K562 (cell line): ENCODE results near the gene GABRR2. TPM values are rescaled to one million over a fixed set of nuclear protein-coding genes. Genes with fewer than 3 reads are reported as not detected.
A peak's percentile ranks its signal among the peaks of the same experiment; 100 is the strongest.

Experiments used
- ATAC-seq: fragments of 200-7000 bp; cut with Tn5 transposase; 3 replicates; pipeline ENCODE4 v1.9.1; 2020; ENCODE audit warnings: moderate library complexity
- BruUV-seq: library from RNA; stranded (reverse); fragments of 400-500 nt; replicated peaks from 2 replicates; lab custom pipeline; 2021; lab: Mats Ljungman, UMichigan
- CTCF ChIA-PET: fragments of 300-600 bp; formaldehyde crosslinking; extraction: SDS; loops from one replicate; lab custom pipeline; 2021; ENCODE audit warnings: low intra/inter-chr PET ratio; lab: Yijun Ruan, JAX
- POLR2A ChIA-PET: fragments of 300-600, 350-650 bp; sonication (Branson Sonifier 250); formaldehyde crosslinking; extraction: SDS; loops from one replicate; lab custom pipeline; 2021; ENCODE audit warnings: antibody characterized with exemption, inconsistent platforms; lab: Yijun Ruan, JAX
- DNase-seq, 4 experiments: peaks; one replicate each; pipeline versions ENCODE4 v3.0.0 to v3.0.0-alpha.2; 2011 to 2018; ENCODE audit warnings: low spot score in 3 of 4, mixed read lengths in 3 of 4; ENCODE audit errors: extremely low read depth in 1 of 4
- FAIRE-seq: peaks from 2 replicates; lab custom pipeline; 2011; peaks lifted over from hg19 to GRCh38; lab: Jason Lieb, UNC
- H2AFZ ChIP-seq: 2 replicates; pipeline ENCODE4 v1.6.0; 2011; ENCODE audit warnings: low read depth, low read length, control low read depth, inconsistent platforms
- H3K27ac ChIP-seq: fragments of 200-600 bp; 3 replicates; pipeline ENCODE4 v1.8.0; 2011; ENCODE audit warnings: low read depth, mild to moderate bottlenecking, control low read depth, inconsistent platforms, low read length, moderate library complexity, mixed read lengths; ENCODE audit errors: extremely low read depth
- H3K27me3 ChIP-seq, 2 experiments: fragments of 300-600 bp in 1 of 2; 2 replicates in 1 of 2; 3 replicates in 1 of 2; pipeline versions ENCODE4 v1.6.0 to v1.8.0; 2011; ENCODE audit warnings: inconsistent platforms in 2 of 2, low read length in 2 of 2, mild to moderate bottlenecking in 1 of 2, mixed read lengths in 1 of 2, moderate library complexity in 1 of 2; ENCODE audit not compliant: control insufficient read depth in 2 of 2, insufficient read depth in 2 of 2
- H3K36me3 ChIP-seq: fragments of 300-600 bp; 3 replicates; pipeline ENCODE4 v1.8.0; 2011; ENCODE audit warnings: mild to moderate bottlenecking, low read length, inconsistent platforms; ENCODE audit not compliant: control insufficient read depth, insufficient read depth
- H3K4me1 ChIP-seq, 2 experiments: fragments of 200-600 bp in 1 of 2; replicated peaks in 1 of 2; 2 replicates in 1 of 2; 3 replicates in 1 of 2; pipeline versions ENCODE4 v1.5.1 to v1.8.0; 2011; ENCODE audit warnings: inconsistent platforms in 2 of 2, low read length in 2 of 2, mild to moderate bottlenecking in 1 of 2, mixed read lengths in 1 of 2, moderate library complexity in 1 of 2; ENCODE audit not compliant: control insufficient read depth in 2 of 2, insufficient read depth in 2 of 2
- H3K4me2 ChIP-seq: 2 replicates; pipeline ENCODE4 v1.6.1; 2011; ENCODE audit warnings: low read length, control low read depth, inconsistent platforms, mixed read lengths; ENCODE audit not compliant: insufficient read depth
- H3K4me3 ChIP-seq: fragments of 200-600 bp; sonication (generic), shearing (Covaris generic); 2 replicates; pipeline ENCODE4 v1.5.1; 2016; ENCODE audit warnings: control low read depth, inconsistent platforms
- H3K79me2 ChIP-seq: fragments of 200-600 bp; 3 replicates; pipeline ENCODE4 v1.8.0; 2011; ENCODE audit warnings: low read length, inconsistent platforms; ENCODE audit not compliant: control insufficient read depth, insufficient read depth
- H3K9ac ChIP-seq, 2 experiments: 2 replicates each; pipeline versions ENCODE4 v1.6.0 to v1.6.1; 2011; ENCODE audit warnings: low read depth in 2 of 2, low read length in 2 of 2, control low read depth in 1 of 2, inconsistent platforms in 1 of 2, mild to moderate bottlenecking in 1 of 2, mixed read lengths in 1 of 2; ENCODE audit not compliant: insufficient read depth in 1 of 2
- H3K9me1 ChIP-seq: one replicate; pipeline ENCODE4 v1.6.0; 2011; ENCODE audit warnings: inconsistent platforms, mild to moderate bottlenecking, low read length, moderate library complexity; ENCODE audit not compliant: control insufficient read depth, insufficient read depth
- H3K9me3 ChIP-seq: replicated peaks from 2 replicates; pipeline ENCODE4 v1.5.1; 2011; ENCODE audit warnings: low read depth, low read length, inconsistent platforms; ENCODE audit not compliant: control insufficient read depth, insufficient read depth
- H4K20me1 ChIP-seq: replicated peaks from 2 replicates; pipeline ENCODE4 v1.6.1; 2011; ENCODE audit warnings: low read length, inconsistent platforms, mixed read lengths; ENCODE audit not compliant: control insufficient read depth, insufficient read depth
- CCNT2 ChIP-seq: IDR thresholded peaks from 2 replicates; pipeline ENCODE4 v1.6.1; 2011; ENCODE audit warnings: borderline replicate concordance, low read depth, mild to moderate bottlenecking, moderate library complexity, mixed read lengths, low read length; ENCODE audit not compliant: insufficient read length; ENCODE audit errors: extremely low read depth
- COPS2 ChIP-seq: fragments of 450-650 bp; conservative IDR thresholded peaks from 2 replicates; pipeline ENCODE4 v1.6.1; 2016; ENCODE audit warnings: mild to moderate bottlenecking, moderate library complexity
- CTCF ChIP-seq, 3 experiments: IDR thresholded peaks in 2 of 3; conservative IDR thresholded peaks in 1 of 3; 2 replicates each; pipeline ENCODE4 v1.5.1; 2011 to 2012; ENCODE audit warnings: low read length in 3 of 3, mild to moderate bottlenecking in 3 of 3, control low read depth in 2 of 3, improper control_type of control experiment in 1 of 3, inconsistent platforms in 1 of 3, low read depth in 1 of 3, mixed read lengths in 1 of 3, moderate library complexity in 1 of 3; ENCODE audit not compliant: insufficient read depth in 2 of 3
- ELK1 ChIP-seq: sonication (generic); formaldehyde crosslinking; IDR thresholded peaks from 2 replicates; pipeline ENCODE4 v1.8.1; 2022; ENCODE audit warnings: missing genetic modification reagents
- GABPB2 ChIP-seq: fragments of 250-450 bp; sonication (Bioruptor Pico); conservative IDR thresholded peaks from 2 replicates; pipeline ENCODE4 v1.5.1; 2021; ENCODE audit warnings: mild to moderate bottlenecking
- HNRNPK ChIP-seq: fragments of 200-400 bp; formaldehyde crosslinking; IDR thresholded peaks from one replicate; pipeline ENCODE4 v1.6.1; 2018; ENCODE audit warnings: mild to moderate bottlenecking, low read depth, low read length; ENCODE audit not compliant: poor library complexity, severe bottlenecking
- ILK ChIP-seq: fragments of 450-650 bp; IDR thresholded peaks from 2 replicates; pipeline ENCODE4 v1.6.1; 2016; ENCODE audit warnings: missing genetic modification characterization, low read depth, mild to moderate bottlenecking, missing compliant biosample characterization, moderate library complexity, borderline replicate concordance
- L3MBTL2 ChIP-seq: fragments of 450-650 bp; IDR thresholded peaks from 2 replicates; pipeline ENCODE4 v1.6.1; 2016; ENCODE audit warnings: mild to moderate bottlenecking, moderate library complexity
- MED1 ChIP-seq: sonication (generic); formaldehyde crosslinking; IDR thresholded peaks from 2 replicates; pipeline ENCODE4 v1.8.1; 2023; ENCODE audit warnings: missing genetic modification reagents, borderline replicate concordance
- POLR3G ChIP-seq: IDR thresholded peaks from 2 replicates; pipeline ENCODE4 v1.6.1; 2011; ENCODE audit not compliant: insufficient read length, insufficient replicate concordance; ENCODE audit errors: extremely low read depth
- RFX1 ChIP-seq: fragments of 450-650 bp; IDR thresholded peaks from 2 replicates; pipeline ENCODE4 v1.6.1; 2016; ENCODE audit warnings: mild to moderate bottlenecking, moderate library complexity
- SIN3B ChIP-seq: fragments of 450-650 bp; IDR thresholded peaks from 2 replicates; pipeline ENCODE4 v1.6.1; 2017; ENCODE audit warnings: low read depth, mild to moderate bottlenecking, moderate library complexity
- SMAD3 ChIP-seq: fragments of 450-650 bp; formaldehyde crosslinking; conservative IDR thresholded peaks from 2 replicates; pipeline ENCODE4 v1.4.0; 2020; ENCODE audit warnings: mild to moderate bottlenecking
- STAG1 ChIP-seq: sonication (generic); formaldehyde crosslinking; IDR thresholded peaks from 2 replicates; pipeline ENCODE4 v1.5.0; 2020; ENCODE audit warnings: missing genetic modification reagents, borderline replicate concordance
- WGBS: fragments of 100-300 bp; shearing (Covaris generic); methylation state at CpG from one replicate; pipeline ENCODE4 v1.1.6; 2016; ENCODE audit warnings: low coverage, mixed read lengths; ENCODE audit not compliant: insufficient coverage; ENCODE audit errors: missing lambda C conversion rate; 5-methylcytosine and 5-hydroxymethylcytosine counted together
- in situ Hi-C: fragments of 300-500 bp; cut with MboI; formaldehyde crosslinking; loops from 4 replicates; pipeline ENCODE4 v1.15.0; 2018; ENCODE audit warnings: inconsistent platforms, mixed read lengths
- intact Hi-C: fragments of 100-400 bp; cut with micrococcal nuclease; formaldehyde crosslinking; loops from 2 replicates; pipeline ENCODE4 v1.14.2; 2022
- polyA plus RNA-seq, 8 experiments: library from polyadenylated mRNA; depleted of rRNA in 4 of 8; stranded (reverse) in 5 of 8; unstranded in 3 of 8; fragments of >200 nt; fragmentation: Nextera tagmentation in 2 of 8; fragmentation: Illumina TruSeq in 1 of 8; extraction: Ambion mirVana in 2 of 8; extraction: Trizol in 1 of 8; gene quantifications; 2 replicates each; pipeline versions ENCODE4 v1.2.1 to v1.2.3, GENCODE V29; 2011 to 2014; ENCODE audit warnings: inconsistent platforms in 1 of 8, missing spikeins in 1 of 8
- total RNA-seq, 7 experiments: library from RNA; depleted of rRNA in 6 of 7; stranded (reverse); fragments of >200 nt in 6 of 7; fragmentation: Illumina TruSeq in 2 of 7; extraction: Trizol in 2 of 7; gene quantifications; 2 replicates each; pipeline versions ENCODE4 v1.2.1 to v1.2.3, GENCODE V29; 2011 to 2021; ENCODE audit warnings: low replicate concordance in 1 of 7

Gene GABRR2
- total and polyA plus RNA-seq, 9 of the 15 experiments (the other 6 are each of a cell fraction or from before 2014, with no cell fraction given): 0.09 to 0.13 (median 0.10) TPM; not detected in 6

- no peak overlapping the region for H3K27ac ChIP-seq
- CTCF ChIA-PET: no interaction called here
- no peaks in the 10 kb centered on the region for H3K9me1 ChIP-seq
- no peak overlapping the region for H3K4me3 ChIP-seq
- H3K27me3 ChIP-seq: peaks cover 6 to 42% of the 10 kb centered on the region in 2 experiments; a peak in 3 of 5 replicates
- in situ Hi-C loops (no loop called here), intact Hi-C loops (no loop called here)
- POLR2A ChIA-PET: no interaction called here
- H4K20me1 ChIP-seq: no peaks in the 10 kb centered on the region; the same call in 1 of the 2 replicates
- FAIRE-seq (no peak), ATAC-seq (no peak)
- H3K9me3 ChIP-seq: no peaks in the 10 kb centered on the region
- no peak overlapping the region for H3K9ac ChIP-seq
- H3K4me1 ChIP-seq: peaks cover 0 to 12% of the 10 kb centered on the region in 2 experiments; a peak in 3 of 5 replicates
- H2AFZ ChIP-seq: no peak overlapping the region
- H3K4me2 ChIP-seq: no peak overlapping the region
- WGBS: 0% methylated on average over 7 of the region's 7 CpGs
- TF ChIP-seq SIN3B: no peak
- no peak for TF ChIP-seq CCNT2
- no peak for TF ChIP-seq COPS2
- no peak for TF ChIP-seq STAG1
- no peak for TF ChIP-seq GABPB2 (CRISPR knock-in tag)
- no peak for TF ChIP-seq ELK1
- TF ChIP-seq POLR3G: no peak
- no peak for TF ChIP-seq MED1 (CRISPR knock-in tag)
- TF ChIP-seq SMAD3: no peak
- peak; percentile 6 for TF ChIP-seq RFX1
- TF ChIP-seq HNRNPK: no peak
- TF ChIP-seq ILK (tag): no peak
- no peak for TF ChIP-seq L3MBTL2
- peak in 1 of 3 experiments; percentile 6; a peak in 1 of 6 replicates for TF ChIP-seq CTCF (IDR thresholded peaks at IDR 0.05 in 2 of 3, conservative IDR thresholded peaks at IDR 0.05 in 1 of 3; ENCODE audit: insufficient read depth in 2 of 3, low read depth in 1 of 3, low read length in 3 of 3)
- TF ChIP-seq, all 486 proteins: peak for 2
- no TSS peak for BruUV-seq
- Histone ChIP-seq H3K79me2 (no peaks in the 10 kb centered on the region), H3K36me3 (no peaks in the 10 kb centered on the region)
- no peak for DNase-seq
These were observed 15.6 kb downstream of the GABRR2 start for GRCh38 chr6:89299466-89299850.
